HepG2 (cell line): ENCODE results near the gene DALRD3. TPM values are rescaled to one million over a fixed set of nuclear protein-coding genes. Genes with fewer than 3 reads are reported as not detected.

Experiments used
- FOSL2 ChIP-seq: sonication (generic); formaldehyde crosslinking; IDR thresholded peaks from 2 replicates; pipeline ENCODE4 v1.4.0; 2020; ENCODE audit warnings: missing genetic modification reagents
- FOXO4 ChIP-seq: sonication (generic); formaldehyde crosslinking; conservative IDR thresholded peaks from 2 replicates; pipeline ENCODE4 v1.8.1; 2023; ENCODE audit warnings: missing genetic modification reagents
- HNRNPK ChIP-seq: fragments of 200-400 bp; formaldehyde crosslinking; IDR thresholded peaks from 2 replicates; pipeline ENCODE4 v1.6.1; 2018; ENCODE audit warnings: low read length, low read depth, moderate library complexity, mild to moderate bottlenecking; ENCODE audit not compliant: poor library complexity, severe bottlenecking
- PATZ1 ChIP-seq: sonication (generic); formaldehyde crosslinking; IDR thresholded peaks from 2 replicates; pipeline ENCODE4 v1.4.0; 2020; ENCODE audit warnings: missing genetic modification reagents
- ZBTB40 ChIP-seq, 2 experiments: fragments of 450-650 bp in 1 of 2; sonication (generic) in 1 of 2; formaldehyde crosslinking in 1 of 2; IDR thresholded peaks; 2 replicates each; pipeline versions ENCODE4 v1.6.1 to v1.8.0; 2016 to 2022; ENCODE audit warnings: antibody characterized with exemption in 1 of 2, mild to moderate bottlenecking in 1 of 2, missing genetic modification reagents in 1 of 2
- ZNF407 ChIP-seq: sonication (generic); formaldehyde crosslinking; IDR thresholded peaks from one replicate; pipeline ENCODE4 v1.5.1; 2020; ENCODE audit warnings: mild to moderate bottlenecking, missing genetic modification reagents; ENCODE audit errors: not compliant biosample characterization
- polyA plus RNA-seq, 8 experiments: library from polyadenylated mRNA; depleted of rRNA in 3 of 8; stranded (reverse) in 7 of 8; unstranded in 1 of 8; fragments of >200 nt; fragmentation: Illumina TruSeq in 4 of 8; extraction: Trizol in 4 of 8; gene quantifications; 2 replicates each; pipeline versions ENCODE4 v1.2.1 to v1.2.3, GENCODE V29; 2011 to 2016; ENCODE audit warnings: low read depth in 4 of 8, missing spikeins in 1 of 8, mixed read lengths in 1 of 8; ENCODE audit not compliant: insufficient read depth in 1 of 8
- total RNA-seq, 5 experiments: library from RNA; depleted of rRNA; stranded (reverse); fragments of >200 nt; fragmentation: Illumina TruSeq; extraction: Trizol; gene quantifications; 2 replicates each; pipeline ENCODE4 v1.2.3, GENCODE V29; 2016; ENCODE audit warnings: low read depth in 1 of 5

The DALRD3 gene
- total and polyA plus RNA-seq, 2 of the 13 experiments (the other 11 are each of a cell fraction or from before 2014, with no cell fraction given), result 19.9 to 36.5 TPM

GRCh38 chr3:49021213-49021812 lies 2.9 kb upstream of the DALRD3 start (continued):
- TF ChIP-seq FOXO4 (CRISPR knock-in tag), result no peak
- TF ChIP-seq PATZ1 (CRISPR knock-in tag), result no peak
- peak; percentile 52 for TF ChIP-seq FOSL2 (CRISPR knock-in tag)
- no peak for TF ChIP-seq ZBTB40 (IDR thresholded peaks at IDR 0.05)
- peak; percentile 45 for TF ChIP-seq ZBTB40 (CRISPR knock-in tag; IDR thresholded peaks at IDR 0.05)
- TF ChIP-seq ZNF407, result no peak
- no peak for TF ChIP-seq HNRNPK
